ENCODE data around the gene EXOSC5.

Gene EXOSC5

DNA sequence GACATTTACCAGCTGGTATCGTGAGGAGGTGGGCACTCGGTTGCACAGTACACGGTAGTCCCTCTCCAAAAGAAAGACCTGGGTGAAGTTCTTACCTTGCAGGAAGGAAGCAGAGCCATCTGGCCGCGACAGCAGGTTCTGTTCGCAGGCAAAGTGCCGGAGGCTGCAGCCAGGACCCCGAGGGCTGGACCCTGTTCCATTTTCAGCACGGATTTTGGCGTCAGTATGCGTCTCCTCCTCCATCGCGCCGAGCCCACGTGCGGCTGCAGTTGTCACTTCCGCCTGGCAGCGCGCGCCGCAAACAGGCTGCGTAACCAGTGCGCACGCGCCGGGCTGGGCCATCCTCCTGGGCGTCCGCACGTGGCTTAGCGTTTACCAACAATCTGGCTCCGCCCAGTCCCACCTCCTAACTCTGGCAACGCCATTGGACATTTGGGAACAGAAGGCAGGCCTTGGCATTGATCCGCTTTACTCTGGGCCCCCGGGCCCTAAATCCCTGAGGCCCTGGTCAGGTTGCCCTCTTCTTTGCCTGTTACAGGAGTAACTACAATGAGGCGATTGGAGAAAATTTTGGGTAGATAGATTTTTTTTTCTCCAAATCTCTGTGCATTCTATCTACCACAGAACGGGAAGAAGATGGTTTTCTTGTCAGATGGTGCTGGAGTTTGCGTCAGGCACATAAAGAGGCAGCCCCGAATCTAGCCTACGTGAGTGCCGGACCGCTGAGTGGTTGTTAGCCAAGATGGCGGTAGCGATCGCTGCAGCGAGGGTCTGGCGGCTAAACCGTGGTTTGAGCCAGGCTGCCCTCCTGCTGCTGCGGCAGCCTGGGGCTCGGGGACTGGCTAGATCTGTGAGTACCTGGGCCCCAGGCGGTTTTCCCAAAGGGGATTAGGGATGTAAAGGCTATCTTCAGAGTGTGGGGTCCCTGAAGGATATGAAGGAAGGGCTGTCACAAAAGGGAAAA lies at the start of gene EXOSC5, which contains the start of gene BCKDHA:
TSS of gene EXOSC5 (minus strand) at position 274 of the 964 bp plus-strand sequence. CDS start at position 243, 31 bp downstream.
TSS of gene BCKDHA (plus strand) at position 733 of the 964 bp plus-strand sequence. CDS start at position 743, 10 bp downstream.
- peak; percentile 98 for DNase-seq (ENCODE audit: low read depth)
- TF ChIP-seq MAX (IDR thresholded peaks at IDR 0.05; ENCODE audit: low read depth, low read length) (peak; percentile 99), MYC (IDR thresholded peaks at IDR 0.05; ENCODE audit: low read depth, low read length) (peak; percentile 97), POLR2A (IDR thresholded peaks at IDR 0.05; ENCODE audit: extremely low read depth, insufficient read length) (peak; percentile 43), CTCF (IDR thresholded peaks at IDR 0.05; ENCODE audit: low read depth, low read length) (no peak)
- peak within 1 kb of the TSS; percentile 90 for H3K4me3 ChIP-seq (ENCODE audit: low read depth, low read length)

DNA sequence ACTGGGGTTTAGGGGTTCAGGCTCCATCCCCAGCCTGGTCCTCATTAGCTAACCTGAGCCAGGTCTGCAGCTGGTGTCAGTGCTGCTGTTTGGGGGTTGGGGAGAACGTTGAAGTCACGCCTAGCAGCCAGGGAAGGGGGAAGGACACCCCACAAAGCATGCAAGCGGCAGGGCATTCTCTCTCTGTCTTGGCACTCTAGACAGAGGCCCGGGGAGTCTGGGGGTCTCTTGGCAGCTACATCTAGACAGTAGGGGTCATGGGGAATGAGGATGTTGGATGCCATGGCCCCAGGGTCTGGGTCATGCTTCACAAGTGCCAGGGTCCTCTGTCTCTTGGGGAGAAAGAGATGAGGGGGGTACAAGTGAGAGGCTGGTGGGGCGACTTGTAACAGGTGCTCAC lies 48.4 kb upstream of the EXOSC5 start:
- TF ChIP-seq POLR2A (IDR thresholded peaks at IDR 0.05; ENCODE audit: extremely low read depth, insufficient read length) (no peak), MYC (IDR thresholded peaks at IDR 0.05; ENCODE audit: low read depth, low read length) (no peak), CTCF (IDR thresholded peaks at IDR 0.05; ENCODE audit: low read depth, low read length) (no peak), MAX (IDR thresholded peaks at IDR 0.05; ENCODE audit: low read depth, low read length) (no peak)
- DNase-seq (ENCODE audit: low read depth), result no peak
- H3K4me3 ChIP-seq (ENCODE audit: low read depth, low read length), result no peak overlapping the region

GRCh38 chr19:41443813-41444455 lies 46.8 kb upstream of the EXOSC5 start:
- no peak for TF ChIP-seq MAX (IDR thresholded peaks at IDR 0.05; ENCODE audit: low read depth, low read length)
- no peak for TF ChIP-seq CTCF (IDR thresholded peaks at IDR 0.05; ENCODE audit: low read depth, low read length)
- no peak for TF ChIP-seq POLR2A (IDR thresholded peaks at IDR 0.05; ENCODE audit: extremely low read depth, insufficient read length)
- TF ChIP-seq MYC (IDR thresholded peaks at IDR 0.05; ENCODE audit: low read depth, low read length), result no peak

DNA sequence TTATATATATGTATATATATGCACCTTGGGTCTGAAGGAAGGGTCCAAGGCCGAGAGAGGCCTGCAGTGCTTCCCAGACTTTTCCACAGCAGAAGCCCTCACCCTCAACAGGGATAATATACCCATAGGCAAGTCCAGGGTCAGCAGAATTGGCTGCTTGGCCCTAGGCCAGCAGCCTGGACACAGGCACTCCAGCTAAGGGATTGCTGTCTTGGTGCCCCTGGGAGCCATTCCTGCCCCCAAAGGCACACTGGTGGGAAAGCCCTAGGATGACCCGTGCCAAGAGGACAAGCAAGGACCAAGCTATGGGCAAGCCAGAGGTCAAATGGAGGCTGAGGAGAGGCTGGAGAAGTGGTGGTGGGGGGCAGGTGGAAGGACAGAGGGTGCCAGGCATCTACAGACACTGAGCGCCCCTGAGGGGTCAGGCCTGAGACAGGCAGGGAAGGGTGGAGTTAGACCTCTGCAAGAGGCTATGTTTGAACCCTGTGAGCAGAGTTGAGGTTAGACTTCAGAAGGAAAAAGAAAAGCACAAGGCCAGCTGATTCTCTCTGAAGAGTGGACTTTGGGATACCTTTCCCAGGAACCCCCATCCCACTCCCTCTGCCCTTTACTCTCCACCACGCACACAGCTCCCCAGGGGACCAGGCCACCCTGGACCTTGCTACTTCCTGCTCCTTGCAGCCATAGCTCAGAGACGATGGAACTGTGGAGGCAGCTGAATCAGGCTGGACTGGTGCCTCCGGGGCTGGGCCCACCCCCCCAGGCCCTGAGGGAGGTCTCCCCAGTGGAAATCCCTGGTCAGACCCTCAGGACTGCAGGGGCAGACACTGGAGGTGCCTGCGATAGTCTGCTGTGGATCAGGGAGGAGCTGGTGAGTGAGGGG lies 45.6 kb upstream of the EXOSC5 start, which contains the start of gene ERICH4:
TSS of gene ERICH4 (plus strand) at position 684 of the 883 bp plus-strand sequence. CDS start at position 698, 14 bp downstream.
- no peak within 1 kb of the TSS for H3K4me3 ChIP-seq (ENCODE audit: low read depth, low read length)
- no peak for TF ChIP-seq MAX (IDR thresholded peaks at IDR 0.05; ENCODE audit: low read depth, low read length)
- TF ChIP-seq MYC (IDR thresholded peaks at IDR 0.05; ENCODE audit: low read depth, low read length), result no peak
- TF ChIP-seq POLR2A (IDR thresholded peaks at IDR 0.05; ENCODE audit: extremely low read depth, insufficient read length), result no peak
- TF ChIP-seq CTCF (IDR thresholded peaks at IDR 0.05; ENCODE audit: low read depth, low read length), result no peak
- DNase-seq (ENCODE audit: low read depth), result no peak

More at GRCh38 chr19:41443813-41444455, 46.8 kb upstream of the EXOSC5 start:
- DNase-seq (ENCODE audit: low read depth), result no peak
- no peak overlapping the region for H3K4me3 ChIP-seq (ENCODE audit: low read depth, low read length)
